Activated T-helper 9 cell treated with anti-CD3 and anti-CD28 coated beads, Interleukin-2, amount 50 U/mL, for 16 hours (primary cell): ENCODE results near the gene HSF5.
A peak's percentile ranks its signal among the peaks of the same experiment; 100 is the strongest.

ENCODE experiments used
- DNase-seq: peaks from one replicate; pipeline ENCODE4 v3.0.0-alpha.2; 2020; ENCODE audit warnings: low read depth

The HSF5 gene

GRCh38 chr17:58487589-58488427 lies at the start of gene HSF5:
HSF5 (minus strand) TSS chr17:58488408; CDS start chr17:58488274, 134 bp downstream.
- peak; percentile 60 for DNase-seq

GRCh38 chr17:58537266-58537665 lies 49.1 kb upstream of the HSF5 start:
- no peak for DNase-seq

GRCh38 chr17:58536542-58536941 lies 48.3 kb upstream of the HSF5 start:
- DNase-seq, result no peak

GRCh38 chr17:58535431-58535830 lies 47.2 kb upstream of the HSF5 start:
- no peak for DNase-seq

GRCh38 chr17:58534901-58535421 lies 46.8 kb upstream of the HSF5 start:
- DNase-seq, result no peak

GRCh38 chr17:58534331-58534730 lies 46.1 kb upstream of the HSF5 start:
- DNase-seq, result no peak

- no peak for DNase-seq
Measured at GRCh38 chr17:58533616-58534188, 45.5 kb upstream of the HSF5 start.

GRCh38 chr17:58532555-58532951 lies 44.3 kb upstream of the HSF5 start:
- no peak for DNase-seq

- peak; percentile 51 for DNase-seq
Measured at GRCh38 chr17:58531661-58532554, 43.7 kb upstream of the HSF5 start.

GRCh38 chr17:58531122-58531521 lies 42.9 kb upstream of the HSF5 start:
- DNase-seq, result no peak

GRCh38 chr17:58530655-58531054 lies 42.4 kb upstream of the HSF5 start:
- DNase-seq, result no peak

- no peak for DNase-seq
Measured at GRCh38 chr17:58529275-58529674, 41.1 kb upstream of the HSF5 start.

- DNase-seq, result no peak
Measured at GRCh38 chr17:58528443-58528842, 40.2 kb upstream of the HSF5 start.

- DNase-seq, result no peak
Measured at GRCh38 chr17:58527949-58528348, 39.7 kb upstream of the HSF5 start.

- DNase-seq, result no peak
Measured at GRCh38 chr17:58527306-58527705, 39.1 kb upstream of the HSF5 start.

- DNase-seq, result no peak
Measured at GRCh38 chr17:58525239-58525638, 37.0 kb upstream of the HSF5 start.

- no peak for DNase-seq
Measured at GRCh38 chr17:58521680-58522079, 33.5 kb upstream of the HSF5 start.

- no peak for DNase-seq
Measured at GRCh38 chr17:58520843-58521430, 32.7 kb upstream of the HSF5 start.

- DNase-seq, result peak; percentile 99
Measured at GRCh38 chr17:58517928-58518609, 29.9 kb upstream of the HSF5 start.

GRCh38 chr17:58517378-58517927 lies 29.2 kb upstream of the HSF5 start:
- DNase-seq, result no peak
